Erythroblast (primary cell): ENCODE results near the gene COG4.

Experiments
- GATA1 ChIP-seq: IDR thresholded peaks from 2 replicates; pipeline ENCODE4 v1.6.1; 2011; ENCODE audit warnings: low read depth, mild to moderate bottlenecking, control low read depth, low read length, moderate library complexity
- POLR2A ChIP-seq: IDR thresholded peaks from 2 replicates; pipeline ENCODE4 v1.6.1; 2011; ENCODE audit warnings: mild to moderate bottlenecking, low read length

DNA sequence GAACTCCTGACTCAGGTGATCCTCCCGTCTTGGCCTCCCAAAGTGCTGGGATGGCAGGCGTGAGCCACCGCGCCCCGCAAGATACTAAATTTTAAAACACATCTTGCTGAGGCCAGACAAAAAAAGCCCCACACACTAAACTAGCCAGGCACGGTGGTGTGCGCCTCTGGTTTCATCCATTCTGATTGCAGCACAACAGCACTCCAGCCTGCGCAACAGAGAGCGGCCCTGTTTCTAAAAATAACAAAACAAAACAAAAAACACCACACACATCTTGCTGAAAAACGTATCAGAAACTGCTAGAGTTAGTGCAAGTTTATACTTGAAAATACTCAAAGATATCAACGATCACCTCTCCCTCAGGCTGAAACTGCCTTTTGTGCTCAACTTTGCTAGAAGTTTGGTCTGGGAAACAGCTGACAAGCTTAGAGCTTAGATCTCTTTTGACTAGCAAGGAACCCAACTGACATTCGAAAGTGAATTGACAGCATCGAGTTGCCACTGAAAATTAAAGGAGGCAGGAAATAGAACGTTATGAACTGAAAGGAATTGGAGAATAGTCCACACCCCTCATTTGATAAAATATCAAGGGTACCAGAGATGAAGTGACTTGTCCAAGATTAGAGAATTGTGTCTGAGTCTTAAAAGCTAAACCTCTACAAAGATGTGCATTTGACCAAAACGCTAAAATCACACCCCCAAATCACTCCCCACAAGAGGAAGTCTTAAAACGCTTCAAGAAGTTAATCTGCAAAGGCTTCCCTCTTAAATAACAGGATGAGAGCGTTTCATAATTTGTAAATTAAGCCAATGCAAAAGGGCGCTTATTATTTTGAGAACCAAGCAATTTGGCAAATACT lies 908 bp downstream of the COG4 start:
- TF ChIP-seq POLR2A: no peak
- TF ChIP-seq GATA1: no peak
